Smooth muscle cell (in vitro differentiated cells): ENCODE data around the gene TEAD4. TPM values are rescaled to one million over a fixed set of nuclear protein-coding genes. Genes with fewer than 3 reads are reported as not detected.
A peak's percentile ranks its signal among the peaks of the same experiment; 100 is the strongest.

ENCODE experiments used
- DNase-seq: peaks from one replicate; lab custom pipeline; 2025; ENCODE audit not compliant: unreplicated experiment; lab: John Stamatoyannopoulos, UW
- H2AFZ ChIP-seq: fragments of 200-600 bp; sonication (generic); 2 replicates; pipeline ENCODE4 v1.6.0; 2016; ENCODE audit warnings: antibody characterized with exemption, low read depth, mild to moderate bottlenecking
- H3F3A ChIP-seq: fragments of 200-600 bp; sonication (generic); 2 replicates; pipeline ENCODE4 v1.6.0; 2017; ENCODE audit warnings: antibody characterized with exemption, low read depth
- H3K27ac ChIP-seq: fragments of 200-600 bp; sonication (generic); 2 replicates; pipeline ENCODE4 v1.5.1; 2016; ENCODE audit warnings: low read depth, mild to moderate bottlenecking
- H3K27me3 ChIP-seq: fragments of 200-600 bp; sonication (generic); 2 replicates; pipeline ENCODE4 v1.6.1; 2016; ENCODE audit warnings: low read depth, mild to moderate bottlenecking
- H3K36me3 ChIP-seq: fragments of 200-600 bp; sonication (generic); 2 replicates; pipeline ENCODE4 v1.5.1; 2016; ENCODE audit warnings: low read depth
- H3K4me1 ChIP-seq: fragments of 200-600 bp; sonication (generic); 2 replicates; pipeline ENCODE4 v1.5.1; 2016; ENCODE audit warnings: low read depth
- H3K4me2 ChIP-seq: fragments of 200-600 bp; sonication (generic); 2 replicates; pipeline ENCODE4 v1.6.0; 2016; ENCODE audit warnings: mild to moderate bottlenecking
- H3K4me3 ChIP-seq: fragments of 200-600 bp; sonication (generic); 2 replicates; pipeline ENCODE4 v1.5.1; 2016; ENCODE audit warnings: mild to moderate bottlenecking
- H3K79me2 ChIP-seq: fragments of 200-600 bp; sonication (generic); 2 replicates; pipeline ENCODE4 v1.6.0; 2016; ENCODE audit warnings: low read depth, mild to moderate bottlenecking
- H3K9ac ChIP-seq: fragments of 200-600 bp; sonication (generic); 2 replicates; pipeline ENCODE4 v1.6.0; 2016; ENCODE audit warnings: low read depth
- H3K9me3 ChIP-seq: fragments of 200-600 bp; sonication (generic); replicated peaks from 2 replicates; pipeline ENCODE4 v1.5.1; 2016; ENCODE audit warnings: low read depth
- H4K20me1 ChIP-seq: fragments of 200-600 bp; sonication (generic); 2 replicates; pipeline ENCODE4 v1.6.0; 2016; ENCODE audit warnings: low read depth
- CTCF ChIP-seq: fragments of 200-600 bp; sonication (generic); IDR thresholded peaks from 2 replicates; pipeline ENCODE4 v1.5.1; 2017; ENCODE audit warnings: borderline replicate concordance, mild to moderate bottlenecking, antibody characterized with exemption; ENCODE audit not compliant: insufficient read depth, poor library complexity, severe bottlenecking
- WGBS: methylation state at CpG from one replicate; pipeline ENCODE4 v1.1.7; 2016; ENCODE audit warnings: low lambda C conversion rate; 5-methylcytosine and 5-hydroxymethylcytosine counted together
- polyA plus RNA-seq: library from polyadenylated mRNA; unstranded; fragments of >200 nt; fragmentation: Nextera tagmentation; extraction: Ambion mirVana; gene quantifications from 2 replicates; pipeline ENCODE4 v1.2.1, GENCODE V29; 2016
- total RNA-seq: library from RNA; depleted of rRNA; stranded (reverse); fragments of >200 nt; gene quantifications from 2 replicates; pipeline ENCODE4 v1.2.3, GENCODE V29; 2014

The TEAD4 gene
- total and polyA plus RNA-seq, 2 experiments from 2014 or later: 12.0 to 14.3 TPM

- no peak overlapping the region for H3K9ac ChIP-seq
- WGBS: 48% methylated on average over 11 of the region's 12 CpGs
- peaks cover 11% of the 10 kb centered on the region for H3K4me1 ChIP-seq
- H4K20me1 ChIP-seq: no peaks in the 10 kb centered on the region
- no peaks in the 10 kb centered on the region for H3K79me2 ChIP-seq
- no peak overlapping the region for H3K4me2 ChIP-seq
- TF ChIP-seq CTCF: no peak
- H3F3A ChIP-seq: no peaks in the 10 kb centered on the region
- no peak overlapping the region for H2AFZ ChIP-seq
- H3K9me3 ChIP-seq: no peaks in the 10 kb centered on the region
- H3K27ac ChIP-seq: peak overlapping the region; percentile 15
- H3K4me3 ChIP-seq: no peak overlapping the region
- no peaks in the 10 kb centered on the region for H3K36me3 ChIP-seq
- no peaks in the 10 kb centered on the region for H3K27me3 ChIP-seq
- DNase-seq: no peak
Observed at GRCh38 chr12:2998789-2999264, 39.6 kb downstream of the TEAD4 start.

GRCh38 chr12:2999265-2999841, 40.2 kb downstream of the TEAD4 start:
- Histone ChIP-seq H3K4me1 (peaks cover 11% of the 10 kb centered on the region), H3K9ac (no peak overlapping the region), H3K9me3 (no peaks in the 10 kb centered on the region), H3K79me2 (no peaks in the 10 kb centered on the region), H3K4me2 (no peak overlapping the region), H3K4me3 (no peak overlapping the region), H3K27me3 (no peaks in the 10 kb centered on the region), H3K27ac (no peak overlapping the region), H3K36me3 (no peaks in the 10 kb centered on the region), H3F3A (no peaks in the 10 kb centered on the region), H4K20me1 (no peaks in the 10 kb centered on the region), H2AFZ (no peak overlapping the region)
- DNase-seq: no peak
- no peak for TF ChIP-seq CTCF
- WGBS: 82% methylated on average over 20 of the region's 23 CpGs

GRCh38 chr12:3000548-3001275, 41.5 kb downstream of the TEAD4 start:
- Histone ChIP-seq H3K36me3 (no peaks in the 10 kb centered on the region), H3K9ac (no peak overlapping the region), H3K9me3 (no peaks in the 10 kb centered on the region), H3F3A (no peaks in the 10 kb centered on the region), H3K79me2 (no peaks in the 10 kb centered on the region), H3K4me3 (no peak overlapping the region), H3K4me1 (peaks cover 11% of the 10 kb centered on the region), H3K27me3 (no peaks in the 10 kb centered on the region), H3K4me2 (no peak overlapping the region), H2AFZ (no peak overlapping the region), H3K27ac (no peak overlapping the region), H4K20me1 (no peaks in the 10 kb centered on the region)
- DNase-seq: no peak
- TF ChIP-seq CTCF: no peak
- WGBS: 65% methylated on average over 13 of the region's 13 CpGs

GRCh38 chr12:3002646-3003045, 43.4 kb downstream of the TEAD4 start:
- 92% methylated on average over 5 of the region's 5 CpGs for WGBS
- no peak overlapping the region for H3K4me2 ChIP-seq

More at GRCh38 chr12:3002646-3003045, 43.4 kb downstream of the TEAD4 start:
- Histone ChIP-seq H3K79me2 (no peaks in the 10 kb centered on the region), H4K20me1 (no peaks in the 10 kb centered on the region), H3F3A (no peaks in the 10 kb centered on the region), H3K9ac (no peak overlapping the region), H3K27ac (no peak overlapping the region), H3K36me3 (no peaks in the 10 kb centered on the region), H3K9me3 (no peaks in the 10 kb centered on the region), H3K27me3 (no peaks in the 10 kb centered on the region), H2AFZ (no peak overlapping the region), H3K4me3 (no peak overlapping the region), H3K4me1 (peaks cover 11% of the 10 kb centered on the region)
- DNase-seq: no peak
- no peak for TF ChIP-seq CTCF
